K562 (cell line): ENCODE results near the gene BCAP31. TPM values are rescaled to one million over a fixed set of nuclear protein-coding genes. Genes with fewer than 3 reads are reported as not detected.
A peak's percentile ranks its signal among the peaks of the same experiment; 100 is the strongest.

Source experiments
- GTF3C2 ChIP-seq: IDR thresholded peaks from 3 replicates; pipeline ENCODE4 v1.6.1; 2011; ENCODE audit warnings: borderline replicate concordance, mild to moderate bottlenecking, moderate library complexity; ENCODE audit not compliant: insufficient read length; ENCODE audit errors: extremely low read depth
- MLLT1 ChIP-seq, 2 experiments: fragments of 450-650 bp; IDR thresholded peaks; 2 replicates each; pipeline ENCODE4 v1.6.1; 2016
- polyA plus RNA-seq, 8 experiments: library from polyadenylated mRNA; depleted of rRNA in 4 of 8; stranded (reverse) in 5 of 8; unstranded in 3 of 8; fragments of >200 nt; fragmentation: Nextera tagmentation in 2 of 8; fragmentation: Illumina TruSeq in 1 of 8; extraction: Ambion mirVana in 2 of 8; extraction: Trizol in 1 of 8; gene quantifications; 2 replicates each; pipeline versions ENCODE4 v1.2.1 to v1.2.3, GENCODE V29; 2011 to 2014; ENCODE audit warnings: inconsistent platforms in 1 of 8, missing spikeins in 1 of 8
- total RNA-seq, 7 experiments: library from RNA; depleted of rRNA in 6 of 7; stranded (reverse); fragments of >200 nt in 6 of 7; fragmentation: Illumina TruSeq in 2 of 7; extraction: Trizol in 2 of 7; gene quantifications; 2 replicates each; pipeline versions ENCODE4 v1.2.1 to v1.2.3, GENCODE V29; 2011 to 2021; ENCODE audit warnings: low replicate concordance in 1 of 7
- TF ChIP-seq, protein P1 (sequence below): fragments of 450-650 bp; IDR thresholded peaks from 2 replicates; pipeline ENCODE4 v1.6.1; 2016

Gene BCAP31
- total and polyA plus RNA-seq, 9 of the 15 experiments (the other 6 are each of a cell fraction or from before 2014, with no cell fraction given), result 156 to 683 (median 188) TPM

GRCh38 chrX:153674219-153674851, 49.9 kb downstream of the BCAP31 start (continued):
- TF ChIP-seq MLLT1 (IDR thresholded peaks at IDR 0.05) (peak in 1 of 2 experiments; percentile 66; a peak in 1 of 4 replicates), GTF3C2 (no peak)
- TF ChIP-seq, protein P1, sequence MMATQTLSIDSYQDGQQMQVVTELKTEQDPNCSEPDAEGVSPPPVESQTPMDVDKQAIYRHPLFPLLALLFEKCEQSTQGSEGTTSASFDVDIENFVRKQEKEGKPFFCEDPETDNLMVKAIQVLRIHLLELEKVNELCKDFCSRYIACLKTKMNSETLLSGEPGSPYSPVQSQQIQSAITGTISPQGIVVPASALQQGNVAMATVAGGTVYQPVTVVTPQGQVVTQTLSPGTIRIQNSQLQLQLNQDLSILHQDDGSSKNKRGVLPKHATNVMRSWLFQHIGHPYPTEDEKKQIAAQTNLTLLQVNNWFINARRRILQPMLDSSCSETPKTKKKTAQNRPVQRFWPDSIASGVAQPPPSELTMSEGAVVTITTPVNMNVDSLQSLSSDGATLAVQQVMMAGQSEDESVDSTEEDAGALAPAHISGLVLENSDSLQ, result 0 out of 2 replicates have a peak, but pooled peaks have one; percentile 24
- TF ChIP-seq, all 486 proteins: peak for 2
